A549 treated with CpdA at 1 μM for 4 hours (cell line): ENCODE data around the gene MATN4. TPM values are rescaled to one million over a fixed set of nuclear protein-coding genes. Genes with fewer than 3 reads are reported as not detected.

Experiments
- total RNA-seq: library from RNA; stranded (reverse); fragments of 200-300 nt; extraction: Qiagen RNA extraction; gene quantifications from 5 replicates; pipeline ENCODE4 v1.2.3, GENCODE V29; 2022; ENCODE audit warnings: low read depth

MATN4 gene, protein sequence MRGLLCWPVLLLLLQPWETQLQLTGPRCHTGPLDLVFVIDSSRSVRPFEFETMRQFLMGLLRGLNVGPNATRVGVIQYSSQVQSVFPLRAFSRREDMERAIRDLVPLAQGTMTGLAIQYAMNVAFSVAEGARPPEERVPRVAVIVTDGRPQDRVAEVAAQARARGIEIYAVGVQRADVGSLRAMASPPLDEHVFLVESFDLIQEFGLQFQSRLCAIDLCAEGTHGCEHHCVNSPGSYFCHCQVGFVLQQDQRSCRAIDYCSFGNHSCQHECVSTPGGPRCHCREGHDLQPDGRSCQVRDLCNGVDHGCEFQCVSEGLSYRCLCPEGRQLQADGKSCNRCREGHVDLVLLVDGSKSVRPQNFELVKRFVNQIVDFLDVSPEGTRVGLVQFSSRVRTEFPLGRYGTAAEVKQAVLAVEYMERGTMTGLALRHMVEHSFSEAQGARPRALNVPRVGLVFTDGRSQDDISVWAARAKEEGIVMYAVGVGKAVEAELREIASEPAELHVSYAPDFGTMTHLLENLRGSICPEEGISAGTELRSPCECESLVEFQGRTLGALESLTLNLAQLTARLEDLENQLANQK
- 0.08 to 0.14 TPM (median 0.10 TPM) in 3 of 5 replicates, not detected in the others for total RNA-seq

DNA sequence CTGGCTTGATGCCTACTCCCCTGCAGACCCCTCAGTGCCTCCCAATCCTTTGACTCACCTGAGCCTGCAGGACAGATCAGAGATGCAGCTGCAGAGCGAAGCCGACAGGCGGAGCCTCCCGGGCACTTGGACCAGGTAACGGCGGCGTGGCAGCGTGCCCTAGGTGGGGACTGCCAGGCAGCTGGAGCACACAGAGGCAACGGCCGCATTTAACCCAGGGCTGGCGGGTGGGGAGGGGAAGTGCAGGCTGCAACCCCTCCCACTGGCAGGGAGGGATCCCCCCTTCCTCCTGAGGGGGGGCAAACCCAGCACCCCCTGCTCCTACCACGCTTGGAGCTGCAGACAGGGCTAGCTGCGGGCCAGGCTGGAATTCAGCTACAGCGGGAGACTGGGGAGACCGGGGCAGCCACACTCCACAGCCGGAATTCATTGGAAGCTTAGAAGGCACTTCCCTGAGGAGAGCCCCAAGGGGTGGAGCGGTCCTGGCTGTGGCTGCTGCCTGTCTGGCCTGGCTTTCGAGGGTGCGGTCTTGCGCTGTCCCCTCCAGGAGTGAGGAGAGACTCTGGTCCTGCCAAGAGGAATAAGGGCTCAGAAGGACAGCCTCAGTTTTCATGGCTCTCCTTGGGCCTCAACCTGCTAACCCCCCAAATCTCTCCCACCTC is at the start of gene MATN4:
MATN4 (minus strand) TSS at position 183 of the 662 bp plus-strand sequence. CDS start 2,717 bp downstream, outside the sequence.

GRCh38 chr20:45347936-45348778 is 40.1 kb upstream of the MATN4 start, which contains the start of gene SDC4:
Gene SDC4 (minus strand): TSS chr20:45348424. CDS start chr20:45348384, 40 bp downstream.

GRCh38 chr20:45306431-45306982 is 1.6 kb downstream of the MATN4 start, which contains the start of gene RBPJL:
Gene RBPJL (plus strand): TSS chr20:45306840. CDS start chr20:45306923, 83 bp downstream.

DNA sequence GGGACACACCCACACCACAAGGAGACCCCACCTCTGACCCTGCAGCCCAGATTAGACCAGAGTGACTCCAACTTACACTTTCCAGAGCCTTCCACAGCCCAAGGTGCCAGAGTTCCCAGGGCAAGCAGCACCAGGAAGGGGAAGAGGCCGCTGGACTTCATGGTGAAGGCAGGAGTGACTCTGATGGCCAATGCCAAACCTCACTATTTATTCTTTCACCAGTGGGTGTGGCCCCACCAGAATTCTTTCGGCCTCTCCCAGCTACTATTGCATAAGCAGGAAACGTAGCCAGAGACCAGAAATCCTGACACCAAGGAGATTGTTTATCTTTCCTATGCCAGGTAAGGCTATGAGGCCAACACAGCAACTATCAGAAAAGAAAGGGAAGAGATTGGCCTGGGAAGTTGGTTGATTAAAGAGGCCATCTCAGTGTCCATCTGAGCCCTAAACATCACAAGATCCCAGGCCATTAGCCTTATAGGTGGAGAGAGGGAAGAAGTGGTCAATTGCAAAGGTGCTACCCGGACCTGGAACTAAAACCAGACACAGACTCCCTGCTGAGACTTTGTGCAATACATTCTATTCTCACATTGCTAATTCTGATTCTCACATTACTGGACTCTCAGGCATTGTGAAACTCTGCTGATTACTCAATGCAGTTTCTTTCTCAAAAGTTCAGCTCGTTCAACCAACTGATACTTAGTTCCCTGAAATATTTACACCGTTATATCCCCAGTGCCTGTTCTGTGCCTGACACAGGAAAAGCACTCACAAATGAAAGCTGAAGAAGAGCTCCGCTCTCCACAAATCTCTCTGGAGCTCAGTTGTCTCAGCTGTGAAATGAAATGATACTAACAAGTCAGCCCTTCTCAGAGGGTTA is 53.5 kb downstream of the MATN4 start, which contains the start of gene SLPI:
SLPI (minus strand) TSS at position 182 of the 880 bp plus-strand sequence; CDS start at position 161, 21 bp downstream.

Other genes with a start within 250 kb of the MATN4 start
- not detected in 5 replicates for gene KCNS1, start 207.2 kb downstream of the MATN4 start, total RNA-seq
- gene WFDC5, start 193.1 kb downstream of the MATN4 start, total RNA-seq = not detected in 5 replicates
- gene WFDC12, start 183.8 kb downstream of the MATN4 start, total RNA-seq = not detected in 5 replicates
- 1.9 to 3.2 TPM (median 2.4 TPM) in 5 replicates for gene PI3, start 133.4 kb downstream of the MATN4 start, total RNA-seq
- not detected in 5 replicates for gene SEMG1, start 101.3 kb downstream of the MATN4 start, total RNA-seq
- gene SEMG2, start 86.9 kb downstream of the MATN4 start, total RNA-seq = not detected in 5 replicates
- gene SLPI, start 53.7 kb downstream of the MATN4 start, total RNA-seq = 8.8 to 14.6 TPM (median 11.2 TPM) in 5 replicates
- not detected in 5 replicates for gene RBPJL, start 1.5 kb downstream of the MATN4 start, total RNA-seq
- gene SDC4, start 40.1 kb upstream of the MATN4 start, total RNA-seq = 111 to 147 TPM (median 128 TPM) in 5 replicates
- gene SYS1, start 54.9 kb upstream of the MATN4 start, total RNA-seq = 22.9 to 37.0 TPM (median 31.5 TPM) in 5 replicates
- not detected in 5 replicates for gene TP53TG5, start 70.0 kb upstream of the MATN4 start, total RNA-seq
- 22.0 to 28.5 TPM (median 25.7 TPM) in 5 replicates for gene DBNDD2, start 100.0 kb upstream of the MATN4 start, total RNA-seq
- 84.6 to 99.2 TPM (median 98.7 TPM) in 5 replicates for gene PIGT, start 107.8 kb upstream of the MATN4 start, total RNA-seq
- gene WFDC2, start 161.5 kb upstream of the MATN4 start, total RNA-seq = 0.11 TPM in 1 of 5 replicates, not detected in the others
- not detected in 5 replicates for gene SPINT3, start 207.3 kb upstream of the MATN4 start, total RNA-seq
- not detected in 5 replicates for gene WFDC6, start 231.2 kb upstream of the MATN4 start, total RNA-seq
- not detected in 5 replicates for gene EPPIN, start 239.1 kb upstream of the MATN4 start, total RNA-seq